Measurements from ENCODE around the gene NFASC.

Gene NFASC

GRCh38 chr1:204867203-204867602 is 3.5 kb upstream of the NFASC start:
- Histone ChIP-seq H3K27me3 (peaks cover 77% of the 10 kb centered on the region), H3K27ac (no peak overlapping the region), H3K36me3 (no peaks in the 10 kb centered on the region), H3K9me3 (no peaks in the 10 kb centered on the region), H3K4me3 (ENCODE audit: low read depth in 1 of 2, low read length in 1 of 2) (no peak overlapping the region), H3K4me1 (ENCODE audit: control insufficient read depth in 1 of 2, insufficient read depth in 1 of 2, low read depth in 1 of 2, low read length in 1 of 2) (no peaks in the 10 kb centered on the region)
- TF ChIP-seq CTCF (IDR thresholded peaks at IDR 0.05), result no peak

DNA sequence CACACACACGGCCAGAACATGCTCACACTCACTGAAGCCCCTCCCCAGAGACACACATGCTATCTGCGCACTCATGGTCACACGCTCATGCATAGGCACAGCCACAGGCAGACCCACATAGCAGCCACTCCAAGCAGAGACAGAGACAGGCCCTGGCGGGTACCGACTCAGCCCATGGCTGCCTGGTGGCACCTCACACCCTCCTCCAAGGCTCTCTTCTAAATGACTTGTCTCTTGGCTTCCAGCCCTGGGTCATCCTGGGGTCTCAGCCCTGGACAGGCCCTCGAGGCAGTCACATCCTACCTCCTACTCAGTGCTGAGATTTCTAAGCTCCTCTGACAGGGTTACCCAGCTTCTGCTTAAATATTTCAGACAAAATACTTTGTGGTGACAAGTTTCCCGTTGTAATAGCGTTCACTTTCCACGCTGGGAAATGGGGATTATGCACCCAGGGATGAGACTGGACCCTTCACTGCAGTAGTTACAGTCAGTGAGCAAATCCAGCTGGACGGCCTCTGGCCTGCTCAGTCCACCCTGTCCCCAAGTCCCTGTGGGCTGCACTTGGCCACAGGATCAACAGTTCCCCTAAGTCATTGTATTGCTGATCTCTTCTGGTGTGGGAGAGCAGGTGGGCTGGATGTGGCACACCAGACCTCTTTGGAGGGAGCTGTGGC is 2.9 kb upstream of the NFASC start:
- Histone ChIP-seq H3K4me3 (ENCODE audit: low read depth in 1 of 2, low read length in 1 of 2) (no peak overlapping the region), H3K27me3 (peaks cover 73% of the 10 kb centered on the region), H3K27ac (no peak overlapping the region), H3K36me3 (no peaks in the 10 kb centered on the region), H3K9me3 (no peaks in the 10 kb centered on the region), H3K4me1 (ENCODE audit: control insufficient read depth in 1 of 2, insufficient read depth in 1 of 2, low read depth in 1 of 2, low read length in 1 of 2) (no peaks in the 10 kb centered on the region)
- TF ChIP-seq CTCF (IDR thresholded peaks at IDR 0.05), result no peak

DNA sequence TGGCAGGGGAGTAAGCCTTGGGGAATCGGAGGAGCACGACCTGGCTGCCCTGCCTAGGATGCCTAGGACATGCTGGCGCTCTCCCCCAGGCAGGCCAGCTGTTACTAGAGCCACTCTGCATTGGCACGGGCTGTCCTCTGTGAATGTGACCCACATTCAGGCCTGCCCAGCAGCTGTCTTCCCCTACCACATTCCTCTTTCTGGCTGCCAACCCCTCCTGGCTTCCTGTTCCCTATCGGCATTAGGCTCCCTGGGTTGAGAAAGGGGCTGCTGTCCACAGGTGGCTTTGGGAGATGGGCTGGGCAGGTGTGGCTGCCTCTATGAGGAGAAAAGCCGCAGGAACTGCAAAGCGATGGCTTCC is 2.3 kb upstream of the NFASC start:
- H3K4me1 ChIP-seq (ENCODE audit: control insufficient read depth in 1 of 2, insufficient read depth in 1 of 2, low read depth in 1 of 2, low read length in 1 of 2), result no peaks in the 10 kb centered on the region
- no peaks in the 10 kb centered on the region for H3K36me3 ChIP-seq
- no peak for TF ChIP-seq CTCF (IDR thresholded peaks at IDR 0.05)

DNA sequence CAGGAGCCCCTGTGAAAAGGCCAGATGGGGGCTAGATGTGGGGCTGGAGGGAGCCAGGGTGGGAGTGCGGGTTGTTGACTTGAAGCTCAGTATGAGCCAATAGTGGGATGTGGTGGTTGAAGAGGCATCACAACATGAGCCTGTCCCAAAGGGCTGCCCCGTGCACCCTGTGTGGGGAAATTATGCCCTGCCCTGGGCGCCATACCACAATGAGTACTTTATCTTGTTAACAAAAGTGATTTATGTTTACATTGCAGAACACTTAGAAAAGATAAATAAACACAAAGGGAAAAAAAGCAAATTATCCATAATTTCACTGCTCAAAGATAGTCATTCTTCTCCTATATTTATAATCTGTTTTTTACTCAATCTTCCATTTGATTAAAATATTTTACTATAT is 1.6 kb upstream of the NFASC start:
- peaks cover 72% of the 10 kb centered on the region for H3K27me3 ChIP-seq
- TF ChIP-seq CTCF (IDR thresholded peaks at IDR 0.05), result no peak
- H3K4me3 ChIP-seq (ENCODE audit: low read depth in 1 of 2, low read length in 1 of 2), result no peak overlapping the region
- H3K4me1 ChIP-seq (ENCODE audit: control insufficient read depth in 1 of 2, insufficient read depth in 1 of 2, low read depth in 1 of 2, low read length in 1 of 2), result no peaks in the 10 kb centered on the region
- no peaks in the 10 kb centered on the region for H3K9me3 ChIP-seq
- no peak overlapping the region for H3K27ac ChIP-seq
- no peaks in the 10 kb centered on the region for H3K36me3 ChIP-seq

More for the DNA sequence above, 2.3 kb upstream of the NFASC start:
- H3K27me3 ChIP-seq, result peaks cover 68% of the 10 kb centered on the region
- no peak overlapping the region for H3K4me3 ChIP-seq (ENCODE audit: low read depth in 1 of 2, low read length in 1 of 2)
- no peaks in the 10 kb centered on the region for H3K9me3 ChIP-seq
- H3K27ac ChIP-seq, result no peak overlapping the region

DNA sequence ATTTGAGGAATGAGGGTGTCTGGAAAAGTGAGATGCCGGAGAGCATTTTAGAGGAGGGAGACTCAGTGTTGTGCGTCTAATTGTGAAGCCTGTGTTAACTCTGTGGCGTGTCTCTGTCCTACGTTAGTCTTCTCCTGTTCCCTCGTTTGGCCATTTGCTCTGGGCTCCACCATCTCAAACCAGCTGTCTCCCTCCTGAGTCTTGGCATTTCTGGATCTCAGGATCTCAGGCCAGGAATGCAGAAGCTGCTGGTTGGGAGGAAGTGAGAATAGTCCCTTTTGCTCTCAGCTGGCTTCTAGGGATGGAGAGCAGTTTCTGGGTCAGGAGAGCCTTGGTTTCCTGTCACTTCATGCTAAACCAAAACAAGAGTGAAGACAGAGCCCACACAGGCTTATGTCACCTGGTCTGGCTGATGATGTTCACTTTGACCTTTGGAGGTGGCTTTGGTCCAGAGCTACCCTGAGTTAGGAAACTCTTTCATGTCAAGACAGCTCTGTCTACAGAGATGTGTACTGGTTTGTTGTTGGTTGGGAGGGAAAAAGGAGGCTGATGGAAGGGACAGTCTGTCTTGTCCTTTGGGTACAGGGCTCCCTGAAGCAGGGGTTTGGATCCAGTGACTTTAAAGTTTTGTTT is 859 bp downstream of the NFASC start:
- no peak for TF ChIP-seq CTCF (IDR thresholded peaks at IDR 0.05)
- no peak overlapping the region for H3K27ac ChIP-seq
- no peaks in the 10 kb centered on the region for H3K4me1 ChIP-seq (ENCODE audit: control insufficient read depth in 1 of 2, insufficient read depth in 1 of 2, low read depth in 1 of 2, low read length in 1 of 2)
- no peaks in the 10 kb centered on the region for H3K9me3 ChIP-seq
- no peaks in the 10 kb centered on the region for H3K36me3 ChIP-seq
- no peak overlapping the region for H3K4me3 ChIP-seq (ENCODE audit: low read depth in 1 of 2, low read length in 1 of 2)
- H3K27me3 ChIP-seq, result peaks cover 66% of the 10 kb centered on the region

Measured in neutrophil (primary cell).